A549 (cell line): ENCODE data around the gene PHOSPHO2.

ENCODE experiments used
- CHD2 ChIP-seq: fragments of 150-350 bp; IDR thresholded peaks from 2 replicates; pipeline ENCODE4 v1.6.1; 2014; ENCODE audit warnings: low read length; ENCODE audit not compliant: partially characterized antibody
- CTCF ChIP-seq: fragments of >200 bp; sonication (Bioruptor Twin); formaldehyde crosslinking; IDR thresholded peaks from 3 replicates; pipeline ENCODE4 v1.5.1; 2016
- MAZ ChIP-seq: fragments of 150-350 bp; IDR thresholded peaks from 2 replicates; pipeline ENCODE4 v1.6.1; 2014; ENCODE audit warnings: antibody characterized with exemption, low read depth, low read length, borderline replicate concordance
- SMC3 ChIP-seq: fragments of >200 bp; sonication (Bioruptor Twin); formaldehyde crosslinking; IDR thresholded peaks from 3 replicates; pipeline ENCODE4 v1.6.1; 2018; ENCODE audit warnings: inconsistent platforms
- USF2 ChIP-seq: fragments of 450-650 bp; IDR thresholded peaks from 2 replicates; pipeline ENCODE4 v1.6.1; 2014; ENCODE audit warnings: antibody characterized with exemption

GRCh38 chr2:169735623-169736022 lies 41.4 kb downstream of the PHOSPHO2 start:
- TF ChIP-seq CHD2 (no peak), CTCF (no peak), MAZ (no peak), USF2 (no peak), SMC3 (no peak)
